H1 (cell line): ENCODE data around the gene SEC24A. TPM values are rescaled to one million over a fixed set of nuclear protein-coding genes. Genes with fewer than 3 reads are reported as not detected.

Experiments
- BCL11A ChIP-seq, 2 experiments: IDR thresholded peaks; one replicate each; pipeline ENCODE4 v1.6.1; 2011; ENCODE audit warnings: low read depth in 2 of 2, low read length in 2 of 2, mild to moderate bottlenecking in 2 of 2
- CBX5 ChIP-seq: fragments of 300-800, 300-1000 bp; sonication (generic); IDR thresholded peaks from 2 replicates; pipeline ENCODE4 v1.7.1; 2016; ENCODE audit warnings: antibody characterized with exemption, low read length, low read depth
- POLR2AphosphoS5 ChIP-seq: IDR thresholded peaks from 2 replicates; pipeline ENCODE4 v1.6.1; 2011; ENCODE audit warnings: low read depth, low read length
- RAD21 ChIP-seq, 2 experiments: IDR thresholded peaks in 1 of 2; conservative IDR thresholded peaks in 1 of 2; 2 replicates each; pipeline ENCODE4 v1.6.1; 2011; ENCODE audit warnings: low read depth in 2 of 2, low read length in 2 of 2, improper control_type of control experiment in 1 of 2, inconsistent platforms in 1 of 2, mild to moderate bottlenecking in 1 of 2, moderate library complexity in 1 of 2
- SRF ChIP-seq: IDR thresholded peaks from 2 replicates; pipeline ENCODE4 v1.6.1; 2011; ENCODE audit warnings: mild to moderate bottlenecking, low read depth, low read length, moderate library complexity
- TAF1 ChIP-seq: IDR thresholded peaks from 2 replicates; pipeline ENCODE4 v1.6.1; 2011; ENCODE audit warnings: mild to moderate bottlenecking, low read depth, low read length
- TEAD4 ChIP-seq: IDR thresholded peaks from 2 replicates; pipeline ENCODE4 v1.6.1; 2012; ENCODE audit warnings: low read depth, low read length, inconsistent platforms, mixed read lengths
- ZNF274 ChIP-seq: IDR thresholded peaks from 2 replicates; pipeline ENCODE4 v1.7.0; 2012; ENCODE audit warnings: low read length, borderline replicate concordance; ENCODE audit errors: extremely low read depth
- polyA plus RNA-seq, 7 experiments: library from polyadenylated mRNA; depleted of rRNA in 3 of 7; stranded (reverse) in 5 of 7; unstranded in 2 of 7; fragments of >200 nt in 5 of 7; fragments of 200-250 nt in 2 of 7; gene quantifications; 1 replicate in 5 of 7; 2 replicates in 1 of 7; 4 replicates in 1 of 7; pipeline versions ENCODE4 v1.2.1 to v1.2.3, GENCODE V29; 2011 to 2013; ENCODE audit warnings: missing spikeins in 2 of 7, mixed read lengths in 2 of 7
- total RNA-seq: library from RNA; stranded (reverse); fragmentation: NEBNext Ultra II Directional; extraction: Animal tissue kit (Norgen Biotek cat#: 25700); gene quantifications from 2 replicates; pipeline ENCODE4 v1.2.1, GENCODE V29; 2021

The SEC24A gene
- total and polyA plus RNA-seq, 2 of the 8 experiments (the other 6 are each of a cell fraction or from before 2014, with no cell fraction given): 18.8 to 33.7 TPM

DNA sequence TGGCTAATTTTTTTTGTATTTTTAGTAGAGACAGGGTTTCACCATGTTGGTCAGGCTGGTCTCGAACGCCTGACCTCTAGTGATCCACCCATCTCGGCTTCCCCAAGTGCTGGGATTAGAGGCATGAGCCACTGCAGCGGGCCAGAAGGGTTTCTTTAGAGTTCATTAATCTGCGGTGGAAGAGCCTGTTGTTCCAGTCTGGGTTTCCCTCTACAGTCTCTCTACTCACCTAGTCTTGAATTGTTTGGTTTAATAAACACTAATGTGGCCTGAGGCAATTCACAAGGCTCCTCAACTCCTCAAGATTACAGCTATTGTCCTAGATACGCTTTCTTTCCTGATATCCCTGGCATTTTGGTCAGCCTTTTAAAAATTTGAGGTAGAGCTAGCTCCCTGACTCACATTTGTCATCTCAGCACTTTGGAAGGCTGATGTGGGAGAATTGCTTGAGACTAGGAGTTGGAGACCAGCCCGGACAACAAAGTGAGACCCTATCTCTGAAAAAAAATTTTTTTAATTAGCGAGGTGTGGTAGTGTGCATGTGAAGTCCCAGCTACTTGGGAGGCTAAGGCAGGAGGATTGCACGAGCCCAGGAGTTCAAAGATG is 11.4 kb upstream of the SEC24A start (continued):
- TF ChIP-seq BCL11A (IDR thresholded peaks at IDR 0.05; ENCODE audit: low read depth in 2 of 2, low read length in 2 of 2) (no peak), POLR2AphosphoS5 (no peak), CBX5 (no peak), TAF1 (no peak), TEAD4 (no peak), SRF (no peak), ZNF274 (no peak), RAD21 (IDR thresholded peaks at IDR 0.05 in 1 of 2, conservative IDR thresholded peaks at IDR 0.05 in 1 of 2; ENCODE audit: low read depth in 2 of 2, low read length in 2 of 2) (no peak)
